Activated CD8-positive, alpha-beta memory T cell treated with anti-CD3 and anti-CD28 coated beads for 48 hours (primary cell): ENCODE measurements around the gene C14orf132.

Experiments
- DNase-seq, 3 experiments: peaks; one replicate each; pipeline ENCODE4 v3.0.0-alpha.2; 2020; ENCODE audit warnings: low read depth in 2 of 3, low spot score in 2 of 3

The C14orf132 gene

DNA sequence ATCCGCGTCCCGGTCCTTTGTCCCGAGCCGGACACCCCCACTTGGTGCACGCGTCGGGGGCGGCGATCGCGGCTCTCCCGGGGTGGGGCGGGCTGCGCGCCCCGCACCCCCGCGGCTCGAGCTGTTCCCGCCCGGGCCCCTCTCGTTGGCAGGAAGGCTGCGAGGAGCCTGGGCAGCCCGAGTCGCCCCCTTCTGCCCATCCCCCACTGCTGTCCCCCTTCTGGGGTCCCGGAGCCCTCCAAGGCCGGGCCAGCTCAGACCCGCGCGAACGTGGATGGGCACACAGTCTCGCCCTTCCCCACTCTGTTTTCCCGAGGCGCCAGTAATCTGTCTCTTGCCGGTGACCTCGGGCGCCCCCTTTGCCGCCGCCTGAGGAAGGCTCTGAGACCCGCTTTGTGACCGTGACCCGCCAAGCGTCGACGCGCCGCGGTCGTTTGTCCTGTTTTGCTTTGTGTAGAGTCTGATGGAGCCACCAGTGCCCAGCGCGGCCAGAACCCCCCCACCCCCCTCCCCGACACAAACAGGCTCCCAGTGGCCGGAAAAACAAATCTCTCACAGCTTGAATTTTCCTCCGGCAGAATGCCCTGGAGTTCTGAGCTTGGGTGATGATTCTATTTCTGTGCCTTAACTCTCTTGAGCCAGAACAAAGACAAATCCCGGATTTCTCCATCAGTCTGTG is 610 bp downstream of the C14orf132 start:
- DNase-seq = peak in 1 of 3 experiments; percentile 6

DNA sequence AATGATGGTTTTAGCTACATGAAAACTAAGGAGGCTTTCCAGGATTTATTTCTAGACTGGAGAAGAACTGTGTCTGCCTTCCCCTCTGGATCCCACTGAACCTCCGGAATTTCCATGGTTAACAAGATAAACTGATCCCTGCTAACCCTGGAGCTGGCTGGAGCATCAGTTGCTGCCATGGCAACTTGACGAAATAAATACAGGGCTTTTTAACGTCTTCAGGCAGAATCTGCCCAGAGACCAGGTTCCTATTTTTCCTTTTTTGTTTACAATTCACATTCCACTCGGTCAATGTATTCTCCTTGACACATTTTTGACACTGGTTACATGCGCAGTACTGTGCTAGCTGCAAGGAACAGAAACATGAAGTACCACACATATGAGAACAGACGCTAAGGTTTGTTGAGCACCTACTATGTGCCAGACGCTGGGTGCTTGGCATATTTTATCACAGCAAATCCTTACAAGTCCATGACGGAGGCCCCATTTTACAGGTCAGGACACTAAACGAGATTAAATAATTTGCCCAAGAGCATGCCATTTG is 1.7 kb downstream of the C14orf132 start:
- no peak for DNase-seq

DNA sequence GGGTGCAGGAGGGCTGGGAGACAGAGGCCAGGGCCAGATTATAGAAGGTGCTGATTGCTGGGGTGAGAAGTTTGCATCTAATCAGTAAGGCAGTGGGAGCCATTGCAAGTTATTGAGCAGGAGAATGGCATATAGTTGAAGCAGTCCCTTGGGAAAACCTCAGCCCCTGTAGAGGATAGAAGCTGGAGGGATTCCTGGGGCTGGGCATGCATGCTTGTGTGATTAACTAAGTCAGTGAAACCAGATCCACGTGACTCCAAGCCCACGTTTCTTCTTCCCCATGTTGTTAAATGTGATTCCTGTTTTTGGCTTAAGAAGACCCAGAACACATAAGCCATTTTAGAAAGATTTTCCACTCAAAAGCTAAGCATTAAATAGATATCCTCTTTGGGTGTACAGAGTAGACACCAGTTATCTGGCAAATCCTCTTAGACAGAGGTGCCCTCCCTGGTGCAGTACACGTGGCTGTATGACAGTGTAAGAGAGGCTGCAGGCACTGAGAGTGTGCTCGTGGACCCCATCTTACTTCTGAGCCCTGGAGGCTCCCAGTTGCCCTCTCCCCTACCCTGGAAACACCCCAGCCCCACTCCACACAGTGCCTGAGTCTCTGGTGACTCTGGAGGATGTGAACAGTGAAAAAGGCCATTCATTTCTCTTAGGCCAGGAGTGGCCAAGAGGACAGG is 3.2 kb downstream of the C14orf132 start:
- no peak for DNase-seq

DNA sequence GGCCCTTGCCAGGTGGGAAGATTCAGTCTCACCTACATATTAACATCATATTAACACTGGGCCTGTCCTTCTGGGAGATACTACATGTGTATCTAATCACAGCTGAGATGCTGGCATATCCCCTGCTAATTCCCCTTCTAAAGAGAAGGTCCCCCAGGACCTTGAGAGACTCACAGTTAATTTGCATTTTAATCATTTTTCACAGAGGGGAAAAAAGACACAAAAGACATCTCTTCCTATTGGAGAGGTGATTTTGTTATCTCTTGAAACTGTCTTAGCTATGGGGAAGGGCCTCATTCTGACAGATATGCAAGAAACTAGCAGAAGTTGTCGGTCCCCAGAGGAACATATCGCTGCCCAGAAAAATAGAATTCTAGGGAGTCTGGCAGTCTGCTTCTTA is 7.5 kb downstream of the C14orf132 start:
- no peak for DNase-seq

GRCh38 chr14:96047101-96047500 is 7.9 kb downstream of the C14orf132 start:
- DNase-seq = no peak

- DNase-seq = no peak
These were observed 10.8 kb downstream of the C14orf132 start for GRCh38 chr14:96049932-96050331.

DNA sequence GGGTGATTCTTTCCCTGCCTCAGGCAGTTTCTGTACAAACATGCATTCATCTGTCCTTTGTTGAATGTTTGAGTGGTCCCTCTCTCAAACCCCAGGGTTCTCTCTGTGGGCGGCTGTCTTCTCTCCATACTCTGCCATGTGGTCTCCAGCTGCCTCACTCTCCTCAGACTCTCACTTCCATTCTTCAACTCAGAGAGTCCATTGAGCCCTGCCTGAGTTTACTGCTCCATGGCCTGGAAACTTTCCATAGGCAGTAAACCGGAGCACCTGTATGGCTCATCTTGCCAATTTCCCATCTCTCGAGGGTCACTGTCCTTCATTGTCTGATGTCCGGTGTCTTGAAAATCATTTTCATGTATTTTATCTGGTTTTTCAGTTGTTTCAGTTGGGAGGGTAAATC is 11.3 kb downstream of the C14orf132 start:
- no peak for DNase-seq

GRCh38 chr14:96051231-96051630 is 12.1 kb downstream of the C14orf132 start:
- no peak for DNase-seq

DNA sequence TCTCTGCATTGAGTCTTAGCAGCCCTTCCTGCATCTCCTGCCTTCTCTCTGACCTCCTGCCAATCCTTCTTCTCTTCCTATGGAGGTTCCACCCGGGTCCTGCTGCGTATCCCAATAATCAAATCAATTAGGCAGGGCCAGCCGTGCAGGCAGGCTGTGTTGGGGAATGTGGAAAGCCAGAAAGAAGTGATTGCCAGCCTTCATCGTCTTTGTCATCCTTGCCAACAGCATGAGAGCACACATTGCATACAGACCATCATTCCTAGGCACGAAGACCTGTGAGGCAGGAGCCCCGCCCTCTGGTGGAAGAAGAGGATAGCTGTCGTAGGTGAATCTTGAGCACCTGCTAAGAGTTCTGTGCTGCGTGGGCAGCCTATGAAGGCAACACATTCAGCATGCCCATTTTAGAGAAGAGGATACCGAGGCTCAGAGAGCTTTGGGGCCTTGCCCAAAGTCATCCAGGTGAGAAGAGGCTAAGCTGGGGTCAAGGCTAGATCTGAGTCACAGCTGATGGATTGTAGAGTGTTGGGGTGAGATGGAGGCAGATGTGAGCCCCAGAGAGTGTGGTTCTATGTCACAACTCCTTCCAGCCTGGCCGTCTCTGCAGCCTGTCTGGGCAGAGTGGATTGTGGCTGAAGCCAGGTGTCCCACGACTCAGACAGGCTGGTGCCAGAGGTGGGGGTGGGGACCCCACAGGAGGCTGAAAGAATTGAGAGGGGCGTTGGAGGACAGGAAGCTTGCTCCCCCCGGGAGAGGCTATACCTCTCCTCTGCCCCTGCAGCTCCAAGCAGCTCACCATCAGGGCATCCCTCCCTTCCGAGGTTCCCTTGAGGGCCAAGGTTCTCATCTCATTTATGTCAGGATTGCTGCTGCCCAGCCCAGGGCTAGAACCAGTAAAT is 12.7 kb downstream of the C14orf132 start:
- no peak for DNase-seq

DNA sequence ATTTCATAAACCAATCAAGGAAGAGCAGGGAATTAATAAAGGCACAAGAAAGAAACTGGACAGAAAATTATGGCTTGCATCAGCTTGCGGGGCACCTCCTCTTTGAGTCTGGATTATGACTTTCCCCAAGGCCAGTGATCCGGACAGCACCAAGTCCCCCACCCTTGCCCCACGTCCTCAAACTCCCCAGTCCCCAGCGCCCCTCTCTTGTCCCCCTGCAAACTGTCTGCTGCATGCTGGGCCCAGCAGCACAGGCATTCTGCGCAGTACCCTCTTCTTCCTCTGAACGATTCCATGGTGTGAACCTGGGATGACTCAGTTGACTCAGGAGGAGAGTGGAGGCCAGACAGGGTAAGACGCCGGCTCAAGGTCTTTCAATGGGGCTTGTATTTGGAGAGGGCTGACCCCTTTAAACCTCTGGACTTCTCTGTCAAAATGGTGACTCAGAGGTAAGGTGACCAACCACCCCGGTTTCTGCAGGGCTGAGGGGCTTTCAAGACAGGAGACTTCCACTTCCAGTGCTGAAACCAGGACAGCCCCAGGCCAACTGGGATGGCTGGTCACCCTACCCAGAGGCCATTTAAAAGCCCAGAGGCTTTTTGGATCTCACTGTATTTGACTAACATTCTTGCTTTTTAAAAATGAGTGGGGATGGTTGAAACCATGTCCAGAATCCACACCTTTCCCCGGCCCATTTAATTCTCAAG is 13.5 kb downstream of the C14orf132 start:
- no peak for DNase-seq

GRCh38 chr14:96053248-96053599 is 14.1 kb downstream of the C14orf132 start:
- DNase-seq = no peak

GRCh38 chr14:96053600-96054381 is 14.6 kb downstream of the C14orf132 start:
- DNase-seq = no peak

DNA sequence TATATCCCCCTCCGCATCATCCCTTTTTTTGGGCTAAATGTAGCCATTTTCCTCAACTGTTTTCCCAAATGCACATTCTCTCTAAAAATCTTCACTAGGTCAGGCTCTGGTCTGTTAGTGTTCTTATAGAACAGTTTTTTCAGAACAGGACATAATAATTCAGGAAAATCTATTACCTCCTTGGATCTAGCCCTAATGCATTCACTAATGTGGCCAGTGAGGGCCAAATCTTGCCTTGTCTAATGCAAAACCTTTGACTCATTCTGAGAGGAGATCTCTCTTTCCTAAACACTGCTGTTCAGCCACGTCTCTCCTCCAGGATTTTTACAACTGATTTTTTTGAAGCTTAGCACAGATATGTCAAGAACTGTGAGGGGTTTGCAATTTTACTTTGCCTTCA is 15.5 kb downstream of the C14orf132 start:
- DNase-seq = no peak

GRCh38 chr14:96055065-96055752 is 16.0 kb downstream of the C14orf132 start:
- DNase-seq = no peak

GRCh38 chr14:96055753-96056508 is 16.8 kb downstream of the C14orf132 start:
- DNase-seq = no peak

- no peak for DNase-seq
These were observed 17.6 kb downstream of the C14orf132 start for GRCh38 chr14:96056509-96057422.

DNA sequence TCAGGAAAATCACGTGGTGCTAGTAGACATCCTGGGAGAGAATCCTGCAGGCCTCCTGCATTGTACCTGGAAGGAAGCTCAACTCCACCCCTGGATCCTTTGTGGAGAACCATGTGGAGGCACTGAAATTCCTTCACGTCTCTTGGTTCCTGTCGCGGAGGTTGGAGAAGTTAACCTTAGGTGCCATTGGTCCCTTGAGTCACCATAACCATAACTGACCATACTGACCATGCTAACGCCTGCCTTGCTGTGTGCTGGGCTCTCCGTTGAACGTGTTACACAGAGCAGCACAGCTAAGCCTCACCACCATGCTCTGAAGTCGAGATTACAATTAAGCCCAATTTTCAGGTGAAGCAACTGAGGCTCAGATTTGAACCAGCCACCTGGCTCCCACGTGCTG is 18.6 kb downstream of the C14orf132 start:
- DNase-seq = no peak
